Islet of Langerhans (tissue), 1 donor: ENCODE measurements around the gene SEPSECS.

Experiments
- FAIRE-seq: peaks from one replicate; lab custom pipeline; 2011; peaks lifted over from hg19 to GRCh38; lab: Jason Lieb, UNC

SEPSECS gene

GRCh38 chr4:25155947-25156346 is 4.3 kb downstream of the SEPSECS start:
- no peak for FAIRE-seq

GRCh38 chr4:25154594-25155265 is 5.5 kb downstream of the SEPSECS start:
- FAIRE-seq, result no peak

GRCh38 chr4:25146076-25146475 is 14.2 kb downstream of the SEPSECS start:
- no peak for FAIRE-seq

GRCh38 chr4:25144870-25145481 is 15.3 kb downstream of the SEPSECS start:
- peak; percentile 94 for FAIRE-seq

- no peak for FAIRE-seq
Measured at GRCh38 chr4:25142468-25142867, 17.8 kb downstream of the SEPSECS start.

- no peak for FAIRE-seq
Measured at GRCh38 chr4:25141592-25141991, 18.7 kb downstream of the SEPSECS start.

- FAIRE-seq, result no peak
Measured at GRCh38 chr4:25133132-25133531, 27.1 kb downstream of the SEPSECS start.

GRCh38 chr4:25131926-25132325 is 28.3 kb downstream of the SEPSECS start:
- no peak for FAIRE-seq

- no peak for FAIRE-seq
Measured at GRCh38 chr4:25131381-25131780, 28.9 kb downstream of the SEPSECS start.

- no peak for FAIRE-seq
Measured at GRCh38 chr4:25129917-25130316, 30.3 kb downstream of the SEPSECS start.

GRCh38 chr4:25128671-25129070 is 31.6 kb downstream of the SEPSECS start:
- no peak for FAIRE-seq

- no peak for FAIRE-seq
Measured at GRCh38 chr4:25123236-25123635, 37.0 kb downstream of the SEPSECS start.

GRCh38 chr4:25120146-25120940 is 39.9 kb downstream of the SEPSECS start:
- no peak for FAIRE-seq

GRCh38 chr4:25117716-25118472 is 42.4 kb downstream of the SEPSECS start:
- no peak for FAIRE-seq

- no peak for FAIRE-seq
Measured at GRCh38 chr4:25117274-25117673, 43.0 kb downstream of the SEPSECS start.

- no peak for FAIRE-seq
Measured at GRCh38 chr4:25113915-25114904, 46.0 kb downstream of the SEPSECS start.

- FAIRE-seq, result no peak
Measured at GRCh38 chr4:25112995-25113380, 47.3 kb downstream of the SEPSECS start.

GRCh38 chr4:25112366-25112994 is 47.8 kb downstream of the SEPSECS start:
- FAIRE-seq, result no peak

- FAIRE-seq, result no peak
Measured at GRCh38 chr4:25111648-25112196, 48.5 kb downstream of the SEPSECS start.

- FAIRE-seq, result no peak
Measured at GRCh38 chr4:25110527-25111329, 49.5 kb downstream of the SEPSECS start.
